ENCODE results near the gene SLC27A5.

DNA sequence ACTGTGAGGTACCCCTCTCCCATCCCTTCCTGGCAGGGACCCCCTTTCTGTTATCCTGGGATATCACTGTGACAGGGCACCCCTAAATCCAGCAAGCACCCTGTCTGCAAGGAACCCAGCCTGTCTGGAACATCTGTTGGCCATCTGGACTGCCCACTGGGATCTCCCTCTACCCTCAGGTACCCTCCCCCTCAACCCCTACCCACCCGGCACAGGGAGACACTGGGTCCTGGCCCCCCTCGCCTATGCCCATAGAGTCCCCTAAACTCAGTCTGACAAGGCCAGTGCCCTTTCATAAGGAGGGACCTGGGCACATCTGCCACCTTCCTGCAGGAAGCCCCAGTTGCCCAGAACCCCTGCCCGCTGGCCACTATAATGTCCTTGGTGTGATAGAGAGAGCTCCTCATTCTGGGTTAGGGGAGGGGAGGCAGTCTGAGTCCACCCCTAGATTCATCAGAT is 2.8 kb upstream of the SLC27A5 start:
- no peak for TF ChIP-seq STAT6 (CRISPR knock-in tag; IDR thresholded peaks at IDR 0.05; ENCODE audit: borderline replicate concordance)
- TF ChIP-seq TGIF2 (CRISPR knock-in tag; IDR thresholded peaks at IDR 0.05): no peak
- TF ChIP-seq, protein P1, sequence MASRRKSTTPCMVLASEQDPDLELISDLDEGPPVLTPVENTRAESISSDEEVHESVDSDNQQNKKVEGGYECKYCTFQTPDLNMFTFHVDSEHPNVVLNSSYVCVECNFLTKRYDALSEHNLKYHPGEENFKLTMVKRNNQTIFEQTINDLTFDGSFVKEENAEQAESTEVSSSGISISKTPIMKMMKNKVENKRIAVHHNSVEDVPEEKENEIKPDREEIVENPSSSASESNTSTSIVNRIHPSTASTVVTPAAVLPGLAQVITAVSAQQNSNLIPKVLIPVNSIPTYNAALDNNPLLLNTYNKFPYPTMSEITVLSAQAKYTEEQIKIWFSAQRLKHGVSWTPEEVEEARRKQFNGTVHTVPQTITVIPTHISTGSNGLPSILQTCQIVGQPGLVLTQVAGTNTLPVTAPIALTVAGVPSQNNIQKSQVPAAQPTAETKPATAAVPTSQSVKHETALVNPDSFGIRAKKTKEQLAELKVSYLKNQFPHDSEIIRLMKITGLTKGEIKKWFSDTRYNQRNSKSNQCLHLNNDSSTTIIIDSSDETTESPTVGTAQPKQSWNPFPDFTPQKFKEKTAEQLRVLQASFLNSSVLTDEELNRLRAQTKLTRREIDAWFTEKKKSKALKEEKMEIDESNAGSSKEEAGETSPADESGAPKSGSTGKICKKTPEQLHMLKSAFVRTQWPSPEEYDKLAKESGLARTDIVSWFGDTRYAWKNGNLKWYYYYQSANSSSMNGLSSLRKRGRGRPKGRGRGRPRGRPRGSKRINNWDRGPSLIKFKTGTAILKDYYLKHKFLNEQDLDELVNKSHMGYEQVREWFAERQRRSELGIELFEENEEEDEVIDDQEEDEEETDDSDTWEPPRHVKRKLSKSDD (CRISPR knock-in tag; IDR thresholded peaks at IDR 0.05; ENCODE audit: low read depth): no peak
- TF ChIP-seq SETDB1 (CRISPR knock-in tag; IDR thresholded peaks at IDR 0.05; ENCODE audit: borderline replicate concordance): no peak
- TF ChIP-seq POLR2A (IDR thresholded peaks at IDR 0.05; ENCODE audit: insufficient read depth in 1 of 2, low read depth in 2 of 2, low read length in 2 of 2): no peak
- TF ChIP-seq SRSF9 (IDR thresholded peaks at IDR 0.05; ENCODE audit: borderline replicate concordance, insufficient read depth, low read depth, low read length, poor library complexity, severe bottlenecking): no peak
- TF ChIP-seq ZBTB33 (CRISPR knock-in tag; IDR thresholded peaks at IDR 0.05): no peak
- TF ChIP-seq CTCF (CRISPR knock-in tag; IDR thresholded peaks at IDR 0.05): no peak
- no peak for TF ChIP-seq TOPORS (CRISPR knock-in tag; IDR thresholded peaks at IDR 0.05)
- TF ChIP-seq ATF1 (CRISPR knock-in tag; IDR thresholded peaks at IDR 0.05): no peak
- no peak for TF ChIP-seq ZNF629 (CRISPR knock-in tag; conservative IDR thresholded peaks at IDR 0.05)

All from HepG2 (cell line).